Measurements from ENCODE around the gene PRR22. TPM values are rescaled to one million over a fixed set of nuclear protein-coding genes. Genes with fewer than 3 reads are reported as not detected.
A peak's percentile ranks its signal among the peaks of the same experiment; 100 is the strongest.

Gene PRR22
- total RNA-seq, 1 experiment from 2014 or later: 8.1 TPM

- Histone ChIP-seq H2AK5ac (ENCODE audit: insufficient read length, low read length) (no peak overlapping the region), H3K23ac (ENCODE audit: insufficient read length, low read depth, low read length) (no peak overlapping the region), H4K20me1 (ENCODE audit: control insufficient read depth, insufficient read depth, insufficient read length) (no peaks in the 10 kb centered on the region), H3K9ac (ENCODE audit: extremely low read depth, insufficient read length, low read length) (no peak overlapping the region), H3K79me1 (ENCODE audit: insufficient read depth, low read depth, low read length, poor library complexity, severe bottlenecking) (no peaks in the 10 kb centered on the region), H4K5ac (ENCODE audit: insufficient read length, low read depth, low read length) (no peak overlapping the region), H3K27ac (ENCODE audit: insufficient read length, low read depth, low read length) (no peak overlapping the region), H3K4me1 (ENCODE audit: insufficient read depth, low read length) (no peaks in the 10 kb centered on the region), H2BK20ac (ENCODE audit: low read depth, low read length, poor library complexity, severe bottlenecking) (no peak overlapping the region), H3T11ph (ENCODE audit: low read length) (no peak overlapping the region), H4K91ac (ENCODE audit: insufficient read length, low read depth, low read length) (no peak overlapping the region), H3K18ac (ENCODE audit: insufficient read length, low read depth, low read length) (no peak overlapping the region), H3K4me2 (ENCODE audit: insufficient read depth, insufficient read length, low read length) (peak overlapping the region; percentile 85), H3K9me3 (ENCODE audit: control insufficient read depth, low read depth, low read length) (no peaks in the 10 kb centered on the region), H3K4ac (ENCODE audit: low read depth, low read length) (no peak overlapping the region), H3K27me3 (ENCODE audit: insufficient read depth, low read length) (no peaks in the 10 kb centered on the region), H3K79me2 (ENCODE audit: insufficient read depth, low read length) (no peaks in the 10 kb centered on the region), H2BK120ac (ENCODE audit: low read depth, low read length, poor library complexity, severe bottlenecking) (no peak overlapping the region), H3K14ac (ENCODE audit: insufficient read depth, low read length) (no peak overlapping the region), H2BK5ac (ENCODE audit: insufficient read length, low read length) (no peak overlapping the region), H2BK12ac (ENCODE audit: insufficient read length, low read depth, low read length) (no peak overlapping the region), H3K23me2 (ENCODE audit: insufficient read length, low read depth, low read length, poor library complexity, severe bottlenecking) (peaks cover 12% of the 10 kb centered on the region), H3K56ac (ENCODE audit: insufficient read length, low read depth, low read length) (no peak overlapping the region), H4K8ac (replicated peaks; ENCODE audit: insufficient read length, low read depth, low read length) (no peak overlapping the region), H2AFZ (ENCODE audit: low read length) (no peak overlapping the region), H2BK15ac (ENCODE audit: low read depth, low read length) (no peak overlapping the region)
- no peak for DNase-seq
- WGBS (ENCODE audit: extremely low coverage, insufficient read length, low lambda C conversion rate): no CpG with 5 or more reads among the region's 34 CpGs
- peaks cover 2 to 16% of the 10 kb centered on the region in 2 experiments; a peak in 2 of 4 replicates for H3K4me1 Mint-ChIP-seq
- H3K9me3 Mint-ChIP-seq: no peaks in the 10 kb centered on the region; a peak in 2 of 5 replicates
- H3K4me3 Mint-ChIP-seq: peak overlapping the region; percentile 50 to 64; a peak in 4 of 5 replicates
- H3K36me3 Mint-ChIP-seq (ENCODE audit: insufficient read depth in 1 of 3, low read depth in 3 of 3): no peaks in the 10 kb centered on the region
- H3K27me3 Mint-ChIP-seq (ENCODE audit: low read depth): peaks cover 33% of the 10 kb centered on the region
- H3K27ac Mint-ChIP-seq: peak overlapping the region in 2 of 3 experiments; percentile 31 to 35; a peak in 1 of 7 replicates
- TF ChIP-seq CTCF (conservative IDR thresholded peaks at IDR 0.05): no peak
These were observed 45.2 kb upstream of the PRR22 start for GRCh38 chr19:5829567-5830310.

All from H9 (cell line).